Uterus (tissue), 4 donors: ENCODE data around the gene RUNX1. TPM values are rescaled to one million over a fixed set of nuclear protein-coding genes. Genes with fewer than 3 reads are reported as not detected.

Experiments used
- DNase-seq, 2 donors: peaks; one replicate each; pipeline ENCODE4 v3.0.0-alpha.2; 2019 to 2020
- H3K27ac ChIP-seq, 2 donors: fragments of 200-600 bp; sonication (generic); 1 replicate in 1 of 2; 2 replicates in 1 of 2; pipeline ENCODE4 v1.5.1; 2016 to 2018
- H3K27me3 ChIP-seq, 2 donors: fragments of 200-600 bp; sonication (generic); one replicate each; pipeline ENCODE4 v1.5.1; 2018 to 2019; ENCODE audit warnings: control low read depth in 1 of 2
- H3K36me3 ChIP-seq, 2 donors: fragments of 200-600 bp; sonication (generic); one replicate each; pipeline ENCODE4 v1.5.1; 2019; ENCODE audit warnings: control low read depth in 1 of 2
- H3K4me1 ChIP-seq, 2 donors: fragments of 200-600 bp; sonication (generic); one replicate each; pipeline ENCODE4 v1.5.1; 2018 to 2019; ENCODE audit warnings: control low read depth in 1 of 2
- H3K4me3 ChIP-seq, 2 donors: fragments of 200-600 bp; sonication (generic); 1 replicate in 1 of 2; 2 replicates in 1 of 2; pipeline ENCODE4 v1.5.1; 2018 to 2019; ENCODE audit warnings: mild to moderate bottlenecking in 1 of 2
- H3K9me3 ChIP-seq, 2 donors: fragments of 200-600 bp; sonication (generic); one replicate each; pipeline ENCODE4 v1.5.1; 2019; ENCODE audit warnings: control low read depth in 1 of 2
- POLR2A ChIP-seq, 2 donors: fragments of 450-650 bp; IDR thresholded peaks; one replicate each; pipeline ENCODE4 v1.6.1; 2016; ENCODE audit warnings: antibody characterized with exemption in 2 of 2, mild to moderate bottlenecking in 1 of 2, moderate library complexity in 1 of 2
- intact Hi-C: fragments of 100-400 bp; cut with DNase I; formaldehyde crosslinking; loops from one replicate; pipeline ENCODE4 v1.15.1; 2023; ENCODE audit warnings: low total_unique reads
- total RNA-seq, 4 donors: library from RNA; depleted of rRNA in 3 of 4; stranded (reverse); fragments of >200 nt in 3 of 4; gene quantifications; one replicate each; pipeline versions ENCODE4 v1.1.0 to v1.2.4, GENCODE V29; 2014 to 2023
- TF ChIP-seq, protein P1 (sequence below), 4 experiments: fragments of 200-600 bp in 2 of 4; fragments of 450-650 bp in 2 of 4; sonication (generic) in 2 of 4; IDR thresholded peaks; one replicate each; pipeline ENCODE4 v1.5.1; 2016 to 2019; ENCODE audit warnings: antibody characterized with exemption in 4 of 4, mild to moderate bottlenecking in 2 of 4, moderate library complexity in 1 of 4
- donor health status: DM: yes; HTN: yes; CAD: no.

The RUNX1 gene
- total RNA-seq, 4 donors from 2014 or later: under 0.01 to 13.2 (median 8.7) TPM

DNA sequence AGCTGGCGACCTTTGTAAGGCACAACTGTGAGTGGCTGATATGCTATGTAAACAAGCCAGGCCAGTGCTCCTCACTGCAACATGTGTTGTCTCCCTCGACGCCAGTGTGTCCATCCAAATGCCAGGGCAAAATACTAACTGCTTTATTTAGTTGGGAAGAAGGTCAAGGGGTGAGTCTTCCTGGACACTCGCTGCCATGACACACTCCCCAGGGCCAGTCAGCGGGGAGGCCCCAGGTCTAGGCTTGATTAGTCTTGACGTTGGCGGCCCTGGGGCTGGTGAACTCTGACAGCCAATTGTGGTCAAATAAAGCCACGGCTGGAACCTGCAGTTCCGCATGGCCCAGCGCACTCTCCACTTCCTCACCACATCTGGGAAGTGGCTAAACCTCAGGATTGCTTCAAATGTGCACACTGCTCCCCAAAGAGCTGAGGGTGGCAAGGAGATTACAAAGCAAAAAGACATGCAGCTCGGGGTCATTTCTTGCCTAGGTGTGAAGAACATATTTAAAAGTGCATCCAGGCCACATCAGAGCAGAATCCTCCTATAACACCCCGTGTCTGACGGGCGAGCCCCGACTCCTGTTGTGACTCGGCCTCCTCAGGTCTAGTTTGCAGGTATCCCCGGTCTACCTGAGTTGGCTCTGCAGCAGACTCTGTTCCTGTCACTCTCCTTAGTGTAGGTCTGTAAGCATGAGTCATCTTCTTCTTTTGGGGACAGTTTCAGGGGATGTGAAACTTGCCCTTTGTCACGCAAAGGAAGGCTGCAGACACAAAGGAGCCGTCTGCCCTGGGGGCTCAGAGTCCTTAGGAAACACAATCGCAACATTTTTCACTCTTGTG, 183.5 kb downstream of the RUNX1 start:
- intact Hi-C loops: no loop called here
- Histone ChIP-seq H3K9me3 (no peaks in the 10 kb centered on the region), H3K27me3 (no peaks in the 10 kb centered on the region), H3K36me3 (no peaks in the 10 kb centered on the region), H3K27ac (no peak overlapping the region), H3K4me3 (no peak overlapping the region), H3K4me1 (no peaks in the 10 kb centered on the region)
- DNase-seq: no peak
- TF ChIP-seq, protein P1, sequence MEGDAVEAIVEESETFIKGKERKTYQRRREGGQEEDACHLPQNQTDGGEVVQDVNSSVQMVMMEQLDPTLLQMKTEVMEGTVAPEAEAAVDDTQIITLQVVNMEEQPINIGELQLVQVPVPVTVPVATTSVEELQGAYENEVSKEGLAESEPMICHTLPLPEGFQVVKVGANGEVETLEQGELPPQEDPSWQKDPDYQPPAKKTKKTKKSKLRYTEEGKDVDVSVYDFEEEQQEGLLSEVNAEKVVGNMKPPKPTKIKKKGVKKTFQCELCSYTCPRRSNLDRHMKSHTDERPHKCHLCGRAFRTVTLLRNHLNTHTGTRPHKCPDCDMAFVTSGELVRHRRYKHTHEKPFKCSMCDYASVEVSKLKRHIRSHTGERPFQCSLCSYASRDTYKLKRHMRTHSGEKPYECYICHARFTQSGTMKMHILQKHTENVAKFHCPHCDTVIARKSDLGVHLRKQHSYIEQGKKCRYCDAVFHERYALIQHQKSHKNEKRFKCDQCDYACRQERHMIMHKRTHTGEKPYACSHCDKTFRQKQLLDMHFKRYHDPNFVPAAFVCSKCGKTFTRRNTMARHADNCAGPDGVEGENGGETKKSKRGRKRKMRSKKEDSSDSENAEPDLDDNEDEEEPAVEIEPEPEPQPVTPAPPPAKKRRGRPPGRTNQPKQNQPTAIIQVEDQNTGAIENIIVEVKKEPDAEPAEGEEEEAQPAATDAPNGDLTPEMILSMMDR (IDR thresholded peaks at IDR 0.05): no peak
- TF ChIP-seq POLR2A (IDR thresholded peaks at IDR 0.05): no peak

DNA sequence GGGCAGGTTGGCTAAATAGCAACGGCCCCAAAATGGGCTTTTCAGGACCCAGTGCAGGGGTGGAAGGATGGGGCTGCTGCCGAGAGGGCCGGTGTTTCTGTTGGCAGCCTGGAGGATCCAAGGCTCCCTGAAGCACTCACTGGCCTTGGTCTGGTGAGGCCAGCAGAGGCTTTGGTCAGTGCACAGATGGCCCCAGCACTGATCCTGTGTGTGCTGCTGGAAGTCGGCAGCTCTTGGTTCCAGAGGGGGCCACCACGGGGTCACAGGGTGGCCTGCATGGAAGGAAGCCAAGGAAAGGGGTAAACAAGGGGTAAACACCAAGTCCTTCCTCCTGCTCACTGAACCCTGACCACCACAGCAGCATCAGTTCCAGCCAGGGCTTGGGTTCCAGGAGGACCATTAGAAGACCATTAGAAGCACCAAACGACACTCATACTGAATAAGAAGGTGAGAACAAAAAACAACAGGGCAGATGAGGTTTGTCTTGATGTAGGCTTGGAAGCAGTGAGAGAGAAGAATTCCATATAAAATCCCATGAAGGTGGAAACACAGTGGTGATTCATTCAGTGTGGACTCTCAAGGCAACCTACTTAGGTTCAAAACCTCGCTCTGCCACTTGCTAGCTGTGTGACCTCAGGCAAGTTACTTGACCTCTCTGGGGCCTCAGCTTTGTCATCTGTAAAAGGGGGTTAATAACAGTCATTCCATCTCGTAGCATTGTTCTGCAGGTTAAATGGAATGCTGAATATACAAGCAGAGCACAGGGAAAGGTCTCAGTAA, 184.5 kb downstream of the RUNX1 start:
- H3K27ac ChIP-seq: no peak overlapping the region
- intact Hi-C loops: no loop called here
- H3K9me3 ChIP-seq: no peaks in the 10 kb centered on the region
- H3K27me3 ChIP-seq: no peaks in the 10 kb centered on the region
- TF ChIP-seq, protein P1 (IDR thresholded peaks at IDR 0.05): no peak
- TF ChIP-seq POLR2A (IDR thresholded peaks at IDR 0.05): no peak
- H3K4me1 ChIP-seq: no peaks in the 10 kb centered on the region
- DNase-seq: no peak
- H3K4me3 ChIP-seq: no peak overlapping the region
- H3K36me3 ChIP-seq: no peaks in the 10 kb centered on the region

DNA sequence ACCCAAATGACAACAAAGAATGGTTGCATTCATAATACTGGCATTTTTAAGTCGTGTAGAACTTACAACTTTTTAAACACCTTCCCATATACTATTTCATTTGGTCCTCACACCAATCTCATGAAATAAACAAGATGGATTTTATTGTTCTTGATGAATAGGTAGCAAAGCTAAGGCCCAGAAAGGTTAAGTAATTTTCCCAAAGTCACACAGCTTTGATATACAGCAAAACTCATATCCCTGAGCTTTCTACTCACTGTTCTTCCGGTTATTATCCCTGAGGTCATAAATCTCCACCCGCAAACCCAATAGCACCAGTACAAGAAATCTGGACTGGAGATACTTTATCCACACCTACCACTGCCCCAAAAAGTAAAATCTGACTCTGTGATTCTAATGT, 186.2 kb downstream of the RUNX1 start:
- Histone ChIP-seq H3K4me3 (no peak overlapping the region), H3K27me3 (no peaks in the 10 kb centered on the region), H3K4me1 (no peaks in the 10 kb centered on the region), H3K9me3 (no peaks in the 10 kb centered on the region), H3K36me3 (no peaks in the 10 kb centered on the region), H3K27ac (no peak overlapping the region)
- intact Hi-C loops: no loop called here
- TF ChIP-seq POLR2A (IDR thresholded peaks at IDR 0.05): no peak
- TF ChIP-seq, protein P1 (IDR thresholded peaks at IDR 0.05): no peak
- no peak for DNase-seq

DNA sequence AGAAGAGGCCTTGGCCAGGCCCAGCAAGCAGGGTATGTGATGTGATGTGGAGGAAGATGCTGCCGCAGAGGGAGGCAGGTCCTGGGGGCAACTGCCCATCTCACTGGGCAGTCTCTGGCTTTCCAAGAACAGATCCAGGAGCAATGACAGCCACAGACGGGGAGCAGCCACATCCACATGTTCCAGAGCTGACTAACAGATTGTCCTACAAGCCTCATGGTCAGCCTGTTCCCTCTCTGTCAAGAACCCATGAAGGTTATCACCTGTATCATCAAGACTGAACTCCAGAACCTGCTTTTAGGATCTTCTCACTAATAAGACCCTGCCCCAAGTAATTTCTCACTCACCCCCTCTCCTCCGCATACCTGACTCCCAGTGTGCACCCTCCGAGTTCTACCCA, 187.8 kb downstream of the RUNX1 start:
- TF ChIP-seq, protein P1 (IDR thresholded peaks at IDR 0.05): no peak
- no peak for TF ChIP-seq POLR2A (IDR thresholded peaks at IDR 0.05)
- Histone ChIP-seq H3K27ac (no peak overlapping the region), H3K4me1 (no peaks in the 10 kb centered on the region), H3K9me3 (no peaks in the 10 kb centered on the region), H3K4me3 (no peak overlapping the region), H3K27me3 (no peaks in the 10 kb centered on the region), H3K36me3 (no peaks in the 10 kb centered on the region)
- intact Hi-C loops: no loop called here
- DNase-seq: no peak
